Measurements from ENCODE around the gene BRIP1.
A peak's percentile ranks its signal among the peaks of the same experiment; 100 is the strongest.

The BRIP1 gene

DNA sequence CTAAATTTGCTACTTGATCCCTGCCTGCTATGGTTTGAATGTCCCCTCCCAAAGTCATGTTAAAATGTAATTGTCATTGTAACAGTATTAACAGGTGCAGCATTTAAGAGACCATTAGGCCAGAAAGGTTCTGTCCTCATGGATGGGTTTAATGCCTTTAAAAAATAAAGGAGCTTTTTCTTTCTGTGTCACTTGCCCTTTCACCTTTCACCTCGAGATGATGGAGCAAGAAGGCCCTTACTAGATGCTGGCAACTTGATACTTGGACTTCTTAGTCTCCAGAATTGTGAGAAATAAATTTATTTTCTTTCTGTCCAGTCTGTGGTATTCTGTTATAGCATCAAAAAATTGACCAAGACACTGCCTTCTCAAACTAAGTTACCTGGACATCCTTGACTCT, 98.5 kb downstream of the BRIP1 start:
- CTCF ChIA-PET, result interaction anchor here (0.7 kb wide), 2 partner anchors 261 to 625 kb away, joined by 3 read pairs; no protein-coding TSS in a partner anchor
- Histone ChIP-seq H3K27ac (ENCODE audit: extremely low read depth, low read depth, low read length) (no peak overlapping the region), H3K36me3 (ENCODE audit: control insufficient read depth in 2 of 2, insufficient read depth in 1 of 2, low read length in 2 of 2) (peaks cover 21 to 55% of the 10 kb centered on the region in 2 experiments), H3K9me3 (ENCODE audit: control insufficient read depth, insufficient read depth, low read depth, low read length) (no peaks in the 10 kb centered on the region), H3K4me3 (ENCODE audit: low read depth, low read length) (no peak overlapping the region), H3K4me1 (ENCODE audit: control insufficient read depth, insufficient read depth, low read length) (no peaks in the 10 kb centered on the region)
- TF ChIP-seq, protein P1, sequence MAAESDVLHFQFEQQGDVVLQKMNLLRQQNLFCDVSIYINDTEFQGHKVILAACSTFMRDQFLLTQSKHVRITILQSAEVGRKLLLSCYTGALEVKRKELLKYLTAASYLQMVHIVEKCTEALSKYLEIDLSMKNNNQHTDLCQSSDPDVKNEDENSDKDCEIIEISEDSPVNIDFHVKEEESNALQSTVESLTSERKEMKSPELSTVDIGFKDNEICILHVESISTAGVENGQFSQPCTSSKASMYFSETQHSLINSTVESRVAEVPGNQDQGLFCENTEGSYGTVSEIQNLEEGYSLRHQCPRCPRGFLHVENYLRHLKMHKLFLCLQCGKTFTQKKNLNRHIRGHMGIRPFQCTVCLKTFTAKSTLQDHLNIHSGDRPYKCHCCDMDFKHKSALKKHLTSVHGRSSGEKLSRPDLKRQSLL (tag by site-specific recombination; IDR thresholded peaks at IDR 0.05), result peak; percentile 27; the same call in 1 of the 2 replicates
- no peak for TF ChIP-seq GLI2 (tag by site-specific recombination; IDR thresholded peaks at IDR 0.05; ENCODE audit: borderline replicate concordance, low read depth)
- POLR2A ChIA-PET, result no interaction called here

GRCh38 chr17:61761827-61762226, 101.5 kb downstream of the BRIP1 start:
- TF ChIP-seq YY2 (tag by site-specific recombination; IDR thresholded peaks at IDR 0.05) (no peak), GLIS2 (tag by site-specific recombination; IDR thresholded peaks at IDR 0.05) (no peak), SETDB1 (IDR thresholded peaks at IDR 0.05; ENCODE audit: insufficient read length, low read length) (peak; percentile 72), ZBTB17 (tag by site-specific recombination; IDR thresholded peaks at IDR 0.05) (no peak), ZNF660 (tag by site-specific recombination; IDR thresholded peaks at IDR 0.05) (no peak), TRIM28 (IDR thresholded peaks at IDR 0.05; ENCODE audit: borderline replicate concordance, low read length) (peak; percentile 36; the same call in 1 of the 2 replicates)
- TF ChIP-seq, protein P2, sequence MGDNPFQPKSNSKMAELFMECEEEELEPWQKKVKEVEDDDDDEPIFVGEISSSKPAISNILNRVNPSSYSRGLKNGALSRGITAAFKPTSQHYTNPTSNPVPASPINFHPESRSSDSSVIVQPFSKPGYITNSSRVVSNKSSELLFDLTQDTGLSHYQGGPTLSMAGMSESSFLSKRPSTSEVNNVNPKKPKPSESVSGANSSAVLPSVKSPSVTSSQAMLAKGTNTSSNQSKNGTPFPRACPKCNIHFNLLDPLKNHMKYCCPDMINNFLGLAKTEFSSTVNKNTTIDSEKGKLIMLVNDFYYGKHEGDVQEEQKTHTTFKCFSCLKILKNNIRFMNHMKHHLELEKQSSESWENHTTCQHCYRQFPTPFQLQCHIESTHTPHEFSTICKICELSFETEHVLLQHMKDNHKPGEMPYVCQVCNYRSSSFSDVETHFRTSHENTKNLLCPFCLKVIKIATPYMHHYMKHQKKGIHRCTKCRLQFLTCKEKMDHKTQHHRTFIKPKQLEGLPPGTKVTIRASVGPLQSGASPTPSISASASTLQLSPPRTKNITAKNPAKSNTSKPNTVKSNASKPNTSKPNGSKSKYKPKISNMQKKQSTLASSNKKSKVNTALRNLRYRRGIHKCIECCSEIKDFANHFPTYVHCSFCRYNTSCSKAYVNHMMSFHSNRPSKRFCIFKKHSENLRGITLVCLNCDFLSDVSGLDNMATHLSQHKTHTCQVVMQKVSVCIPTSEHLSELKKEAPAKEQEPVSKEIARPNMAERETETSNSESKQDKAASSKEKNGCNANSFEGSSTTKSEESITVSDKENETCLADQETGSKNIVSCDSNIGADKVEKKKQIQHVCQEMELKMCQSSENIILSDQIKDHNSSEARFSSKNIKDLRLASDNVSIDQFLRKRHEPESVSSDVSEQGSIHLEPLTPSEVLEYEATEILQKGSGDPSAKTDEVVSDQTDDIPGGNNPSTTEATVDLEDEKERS (tag by site-specific recombination; IDR thresholded peaks at IDR 0.05), result peak; percentile 90; the same call in 1 of the 2 replicates
- H3K36me3 ChIP-seq (ENCODE audit: control insufficient read depth in 2 of 2, insufficient read depth in 1 of 2, low read length in 2 of 2), result peaks cover 34 to 48% of the 10 kb centered on the region in 2 experiments
- H3K4me3 ChIP-seq (ENCODE audit: low read depth, low read length), result no peak overlapping the region
- H3K9me3 ChIP-seq (ENCODE audit: control insufficient read depth, insufficient read depth, low read depth, low read length), result no peaks in the 10 kb centered on the region
- no peaks in the 10 kb centered on the region for H3K4me1 ChIP-seq (ENCODE audit: control insufficient read depth, insufficient read depth, low read length)
- ChIA-PET POLR2A (no interaction called here), CTCF (interaction anchor here (0.7 kb wide), 1 partner anchor 40 kb away, joined by 4 read pairs; no protein-coding TSS in a partner anchor)
- H3K27ac ChIP-seq (ENCODE audit: extremely low read depth, low read depth, low read length), result no peak overlapping the region

GRCh38 chr17:61759362-61759761, 104.0 kb downstream of the BRIP1 start:
- peaks cover 40 to 48% of the 10 kb centered on the region in 2 experiments for H3K36me3 ChIP-seq (ENCODE audit: control insufficient read depth in 2 of 2, insufficient read depth in 1 of 2, low read length in 2 of 2)
- CTCF ChIA-PET, result no interaction called here
- no peak overlapping the region for H3K4me3 ChIP-seq (ENCODE audit: low read depth, low read length)
- POLR2A ChIA-PET, result no interaction called here
- TF ChIP-seq ZNF76 (tag by site-specific recombination; IDR thresholded peaks at IDR 0.05; ENCODE audit: borderline replicate concordance, low read depth), result no peak
- no peak for TF ChIP-seq ZXDB (tag by site-specific recombination; IDR thresholded peaks at IDR 0.05)
- no peak overlapping the region for H3K27ac ChIP-seq (ENCODE audit: extremely low read depth, low read depth, low read length)
- peaks cover 3% of the 10 kb centered on the region; the same call in 1 of the 2 replicates for H3K4me1 ChIP-seq (ENCODE audit: control insufficient read depth, insufficient read depth, low read length)
- no peaks in the 10 kb centered on the region for H3K9me3 ChIP-seq (ENCODE audit: control insufficient read depth, insufficient read depth, low read depth, low read length)

- POLR2A ChIA-PET, result no interaction called here
- Histone ChIP-seq H3K4me1 (ENCODE audit: control insufficient read depth, insufficient read depth, low read length) (peaks cover 3% of the 10 kb centered on the region; the same call in 1 of the 2 replicates), H3K27ac (ENCODE audit: extremely low read depth, low read depth, low read length) (no peak overlapping the region), H3K9me3 (ENCODE audit: control insufficient read depth, insufficient read depth, low read depth, low read length) (no peaks in the 10 kb centered on the region), H3K36me3 (ENCODE audit: control insufficient read depth in 2 of 2, insufficient read depth in 1 of 2, low read length in 2 of 2) (peaks cover 40% of the 10 kb centered on the region in 2 experiments), H3K4me3 (ENCODE audit: low read depth, low read length) (no peak overlapping the region)
- CTCF ChIA-PET, result no interaction called here
- TF ChIP-seq, protein P1 (tag by site-specific recombination; IDR thresholded peaks at IDR 0.05), result no peak
- TF ChIP-seq KLF9 (tag by site-specific recombination; IDR thresholded peaks at IDR 0.05; ENCODE audit: low read depth), result peak; percentile 36; the same call in 1 of the 2 replicates
Measured at GRCh38 chr17:61758430-61758829, 104.9 kb downstream of the BRIP1 start.
